Neural progenitor cell (in vitro differentiated cells): Measurements from ENCODE around the gene ANKS1B. TPM values are rescaled to one million over a fixed set of nuclear protein-coding genes. Genes with fewer than 3 reads are reported as not detected.

Experiments
- DNase-seq: peaks from one replicate; pipeline ENCODE4 v3.0.0-alpha.2; 2016; ENCODE audit warnings: low spot score
- H2AFZ ChIP-seq: fragments of 200-600 bp; sonication (generic); replicated peaks from 2 replicates; pipeline ENCODE4 v1.6.1; 2016; ENCODE audit warnings: antibody characterized with exemption
- H3F3A ChIP-seq: fragments of 200-600 bp; sonication (generic); 2 replicates; pipeline ENCODE4 v1.6.1; 2016; ENCODE audit warnings: antibody characterized with exemption, low read depth
- H3K27ac ChIP-seq: fragments of 200-600 bp; sonication (generic); 2 replicates; pipeline ENCODE4 v1.5.1; 2016; ENCODE audit warnings: mild to moderate bottlenecking
- H3K27me3 ChIP-seq: fragments of 200-600 bp; sonication (generic); 2 replicates; pipeline ENCODE4 v1.6.1; 2016; ENCODE audit warnings: mild to moderate bottlenecking, moderate library complexity
- H3K36me3 ChIP-seq: fragments of 200-600 bp; sonication (generic); 2 replicates; pipeline ENCODE4 v1.5.1; 2016
- H3K4me1 ChIP-seq: fragments of 200-600 bp; sonication (generic); 2 replicates; pipeline ENCODE4 v1.6.1; 2016; ENCODE audit warnings: mixed run types
- H3K4me2 ChIP-seq: fragments of 200-600 bp; sonication (generic); 2 replicates; pipeline ENCODE4 v1.6.1; 2016
- H3K4me3 ChIP-seq: fragments of 200-600 bp; sonication (generic); 2 replicates; pipeline ENCODE4 v1.5.1; 2016
- H3K79me2 ChIP-seq: fragments of 200-600 bp; sonication (generic); 2 replicates; pipeline ENCODE4 v1.6.1; 2016; ENCODE audit warnings: low read depth
- H3K9ac ChIP-seq: fragments of 200-600 bp; sonication (generic); 2 replicates; pipeline ENCODE4 v1.6.1; 2016
- H3K9me3 ChIP-seq: fragments of 200-600 bp; sonication (generic); 2 replicates; pipeline ENCODE4 v1.5.1; 2016; ENCODE audit warnings: low read depth
- H4K20me1 ChIP-seq: fragments of 200-600 bp; sonication (generic); 2 replicates; pipeline ENCODE4 v1.6.1; 2016; ENCODE audit warnings: low read depth
- H3K27ac Mint-ChIP-seq: 3 replicates; pipeline ENCODE4 v1.8.0; 2021; ENCODE audit warnings: mixed read lengths
- H3K27me3 Mint-ChIP-seq: 2 replicates; pipeline ENCODE4 v1.8.0; 2022; ENCODE audit warnings: low read depth, mild to moderate bottlenecking, inconsistent platforms, moderate library complexity, mixed read lengths; ENCODE audit not compliant: insufficient read depth
- H3K36me3 Mint-ChIP-seq: 3 replicates; pipeline ENCODE4 v1.8.0; 2021; ENCODE audit warnings: mixed read lengths
- H3K4me1 Mint-ChIP-seq: 3 replicates; pipeline ENCODE4 v1.8.0; 2021; ENCODE audit warnings: mixed read lengths
- H3K4me3 Mint-ChIP-seq: 3 replicates; pipeline ENCODE4 v1.8.0; 2021; ENCODE audit warnings: mild to moderate bottlenecking, moderate library complexity, mixed read lengths
- H3K9me3 Mint-ChIP-seq: 3 replicates; pipeline ENCODE4 v1.8.0; 2020; ENCODE audit warnings: mixed read lengths
- CTCF ChIP-seq: fragments of 200-600 bp; sonication (generic); IDR thresholded peaks from 2 replicates; pipeline ENCODE4 v1.5.1; 2017; ENCODE audit warnings: antibody characterized with exemption, mild to moderate bottlenecking
- EZH2 ChIP-seq: fragments of 200-600 bp; sonication (generic); IDR thresholded peaks from 2 replicates; pipeline ENCODE4 v1.6.1; 2017; ENCODE audit warnings: antibody characterized with exemption, mild to moderate bottlenecking, moderate library complexity
- EZH2phosphoT487 ChIP-seq: fragments of 200-600 bp; sonication (generic); IDR thresholded peaks from 2 replicates; pipeline ENCODE4 v1.6.1; 2017; ENCODE audit warnings: antibody characterized with exemption
- total RNA-seq: library from RNA; depleted of rRNA; stranded (reverse); fragments of >200 nt; gene quantifications from 2 replicates; pipeline ENCODE4 v1.2.3, GENCODE V29; 2015; ENCODE audit warnings: low replicate concordance

Gene ANKS1B
- total RNA-seq, 1 donor from 2014 or later: 7.9 TPM

GRCh38 chr12:99176871-99177270 is 807.9 kb downstream of the ANKS1B start:
- Mint-ChIP-seq H3K4me3 (no peak overlapping the region), H3K27ac (no peak overlapping the region), H3K27me3 (no peaks in the 10 kb centered on the region)

GRCh38 chr12:99170461-99170860 is 814.3 kb downstream of the ANKS1B start:
- Histone ChIP-seq H4K20me1 (no peaks in the 10 kb centered on the region), H3K27ac (no peak overlapping the region), H3K4me3 (no peak overlapping the region), H3K79me2 (no peaks in the 10 kb centered on the region), H3K9ac (no peak overlapping the region), H3K9me3 (no peaks in the 10 kb centered on the region), H3K4me1 (no peaks in the 10 kb centered on the region), H3K27me3 (no peaks in the 10 kb centered on the region), H3K4me2 (no peak overlapping the region), H3F3A (no peaks in the 10 kb centered on the region), H3K36me3 (no peaks in the 10 kb centered on the region), H2AFZ (no peak overlapping the region)
- DNase-seq: no peak
- no peaks in the 10 kb centered on the region for H3K27me3 Mint-ChIP-seq
- H3K9me3 Mint-ChIP-seq: no peaks in the 10 kb centered on the region
- H3K4me3 Mint-ChIP-seq: no peak overlapping the region
- peak overlapping the region; percentile 6 for H3K27ac Mint-ChIP-seq
- H3K4me1 Mint-ChIP-seq: peaks cover 7% of the 10 kb centered on the region
- TF ChIP-seq CTCF: no peak
- no peaks in the 10 kb centered on the region for H3K36me3 Mint-ChIP-seq

More at GRCh38 chr12:99176871-99177270, 807.9 kb downstream of the ANKS1B start:
- no peak overlapping the region for H3K4me3 ChIP-seq
- H3K9me3 ChIP-seq: no peaks in the 10 kb centered on the region
- Mint-ChIP-seq H3K4me1 (no peaks in the 10 kb centered on the region), H3K9me3 (peaks cover 6% of the 10 kb centered on the region), H3K36me3 (no peaks in the 10 kb centered on the region)
- H3K27me3 ChIP-seq: no peaks in the 10 kb centered on the region
- DNase-seq: no peak
- H3K27ac ChIP-seq: no peak overlapping the region
- no peaks in the 10 kb centered on the region for H3K4me1 ChIP-seq
- H3K9ac ChIP-seq: no peak overlapping the region
- no peaks in the 10 kb centered on the region for H4K20me1 ChIP-seq
- no peaks in the 10 kb centered on the region for H3K79me2 ChIP-seq
- no peaks in the 10 kb centered on the region for H3K36me3 ChIP-seq
- H2AFZ ChIP-seq: no peak overlapping the region
- no peak overlapping the region for H3K4me2 ChIP-seq
- H3F3A ChIP-seq: no peaks in the 10 kb centered on the region
- TF ChIP-seq CTCF (no peak), EZH2 (no peak), EZH2phosphoT487 (no peak)

- Histone ChIP-seq H3F3A (no peaks in the 10 kb centered on the region), H2AFZ (no peak overlapping the region), H3K4me3 (no peak overlapping the region), H3K27me3 (no peaks in the 10 kb centered on the region), H3K4me2 (no peak overlapping the region), H3K9ac (no peak overlapping the region), H3K36me3 (no peaks in the 10 kb centered on the region), H3K27ac (no peak overlapping the region), H4K20me1 (no peaks in the 10 kb centered on the region), H3K4me1 (no peaks in the 10 kb centered on the region), H3K79me2 (no peaks in the 10 kb centered on the region), H3K9me3 (no peaks in the 10 kb centered on the region)
- no peak for TF ChIP-seq EZH2
- TF ChIP-seq CTCF: no peak
- no peak for TF ChIP-seq EZH2phosphoT487
- no peak for DNase-seq
- peaks cover 7% of the 10 kb centered on the region for H3K4me1 Mint-ChIP-seq
- H3K4me3 Mint-ChIP-seq: no peak overlapping the region
- H3K27ac Mint-ChIP-seq: peak overlapping the region; percentile 6
- no peaks in the 10 kb centered on the region for H3K9me3 Mint-ChIP-seq
- no peaks in the 10 kb centered on the region for H3K36me3 Mint-ChIP-seq
- no peaks in the 10 kb centered on the region for H3K27me3 Mint-ChIP-seq
Observed at GRCh38 chr12:99170037-99170436, 814.7 kb downstream of the ANKS1B start.

GRCh38 chr12:99157946-99158345 is 826.8 kb downstream of the ANKS1B start:
- Mint-ChIP-seq H3K27ac (no peak overlapping the region), H3K9me3 (peaks cover 18% of the 10 kb centered on the region), H3K4me3 (no peak overlapping the region), H3K36me3 (no peaks in the 10 kb centered on the region), H3K27me3 (no peaks in the 10 kb centered on the region), H3K4me1 (peaks cover 36% of the 10 kb centered on the region)
- no peak overlapping the region for H2AFZ ChIP-seq
- H3K4me2 ChIP-seq: no peak overlapping the region
- H3K4me3 ChIP-seq: no peak overlapping the region
- DNase-seq: no peak
- no peak overlapping the region for H3K9ac ChIP-seq
- no peaks in the 10 kb centered on the region for H3K27me3 ChIP-seq
- no peaks in the 10 kb centered on the region for H3F3A ChIP-seq
- H3K79me2 ChIP-seq: no peaks in the 10 kb centered on the region
- H4K20me1 ChIP-seq: no peaks in the 10 kb centered on the region
- TF ChIP-seq EZH2phosphoT487 (no peak), CTCF (no peak), EZH2 (no peak)
- H3K4me1 ChIP-seq: peaks cover 21% of the 10 kb centered on the region
- peaks cover 5% of the 10 kb centered on the region for H3K9me3 ChIP-seq
- no peak overlapping the region for H3K27ac ChIP-seq
- no peaks in the 10 kb centered on the region for H3K36me3 ChIP-seq
